NCI-H2171 treated with DMSO at 0.1 percent for 48 hours (cell line): ENCODE data around the gene YWHAH.
A peak's percentile ranks its signal among the peaks of the same experiment; 100 is the strongest.

Experiments used
- DNase-seq: peaks from one replicate; lab custom pipeline; 2025; lab: John Stamatoyannopoulos, UW

Gene YWHAH

GRCh38 chr22:31943978-31944699 lies at the start of gene YWHAH:
YWHAH (plus strand) TSS chr22:31944535; CDS start chr22:31944734, 199 bp downstream.
- DNase-seq: peak; percentile 93

GRCh38 chr22:31895411-31896123 lies 48.8 kb upstream of the YWHAH start:
- no peak for DNase-seq

- DNase-seq: no peak
Observed at GRCh38 chr22:31896472-31896871, 47.9 kb upstream of the YWHAH start.

- no peak for DNase-seq
Observed at GRCh38 chr22:31897842-31898805, 46.2 kb upstream of the YWHAH start.

- no peak for DNase-seq
Observed at GRCh38 chr22:31898926-31899325, 45.4 kb upstream of the YWHAH start.

GRCh38 chr22:31899669-31900068 lies 44.7 kb upstream of the YWHAH start:
- DNase-seq: no peak

GRCh38 chr22:31901388-31902137 lies 42.8 kb upstream of the YWHAH start:
- DNase-seq: no peak

- no peak for DNase-seq
Observed at GRCh38 chr22:31904651-31905050, 39.7 kb upstream of the YWHAH start.

- no peak for DNase-seq
Observed at GRCh38 chr22:31905356-31905755, 39.0 kb upstream of the YWHAH start.

GRCh38 chr22:31906086-31906485 lies 38.2 kb upstream of the YWHAH start:
- no peak for DNase-seq

GRCh38 chr22:31906569-31906968 lies 37.8 kb upstream of the YWHAH start:
- DNase-seq: no peak

- no peak for DNase-seq
Observed at GRCh38 chr22:31909977-31910376, 34.4 kb upstream of the YWHAH start.

- DNase-seq: no peak
Observed at GRCh38 chr22:31911565-31912406, 32.5 kb upstream of the YWHAH start.

GRCh38 chr22:31912407-31912743 lies 32.0 kb upstream of the YWHAH start:
- DNase-seq: no peak

- no peak for DNase-seq
Observed at GRCh38 chr22:31915586-31915985, 28.7 kb upstream of the YWHAH start.

- no peak for DNase-seq
Observed at GRCh38 chr22:31917227-31917921, 27.0 kb upstream of the YWHAH start.

GRCh38 chr22:31919730-31920129 lies 24.6 kb upstream of the YWHAH start:
- no peak for DNase-seq

GRCh38 chr22:31920306-31920705 lies 24.0 kb upstream of the YWHAH start:
- DNase-seq: no peak

GRCh38 chr22:31921106-31921505 lies 23.2 kb upstream of the YWHAH start:
- no peak for DNase-seq

GRCh38 chr22:31922534-31922933 lies 21.8 kb upstream of the YWHAH start:
- DNase-seq: no peak
